K562 (cell line): ENCODE results near the gene IFTAP. TPM values are rescaled to one million over a fixed set of nuclear protein-coding genes. Genes with fewer than 3 reads are reported as not detected.

Source experiments
- ATAC-seq: fragments of 200-7000 bp; cut with Tn5 transposase; 3 replicates; pipeline ENCODE4 v1.9.1; 2020; ENCODE audit warnings: moderate library complexity
- BruUV-seq: library from RNA; stranded (reverse); fragments of 400-500 nt; replicated peaks from 2 replicates; lab custom pipeline; 2021; lab: Mats Ljungman, UMichigan
- CTCF ChIA-PET: fragments of 300-600 bp; formaldehyde crosslinking; extraction: SDS; loops from one replicate; lab custom pipeline; 2021; ENCODE audit warnings: low intra/inter-chr PET ratio; lab: Yijun Ruan, JAX
- POLR2A ChIA-PET: fragments of 300-600, 350-650 bp; sonication (Branson Sonifier 250); formaldehyde crosslinking; extraction: SDS; loops from one replicate; lab custom pipeline; 2021; ENCODE audit warnings: antibody characterized with exemption, inconsistent platforms; lab: Yijun Ruan, JAX
- DNase-seq, 4 experiments: peaks; one replicate each; pipeline versions ENCODE4 v3.0.0 to v3.0.0-alpha.2; 2011 to 2018; ENCODE audit warnings: low spot score in 3 of 4, mixed read lengths in 3 of 4; ENCODE audit errors: extremely low read depth in 1 of 4
- FAIRE-seq: peaks from 2 replicates; lab custom pipeline; 2011; peaks lifted over from hg19 to GRCh38; lab: Jason Lieb, UNC
- H2AFZ ChIP-seq: 2 replicates; pipeline ENCODE4 v1.6.0; 2011; ENCODE audit warnings: low read depth, low read length, control low read depth, inconsistent platforms
- H3K27ac ChIP-seq: fragments of 200-600 bp; 3 replicates; pipeline ENCODE4 v1.8.0; 2011; ENCODE audit warnings: low read depth, mild to moderate bottlenecking, control low read depth, inconsistent platforms, low read length, moderate library complexity, mixed read lengths; ENCODE audit errors: extremely low read depth
- H3K27me3 ChIP-seq, 2 experiments: fragments of 300-600 bp in 1 of 2; 2 replicates in 1 of 2; 3 replicates in 1 of 2; pipeline versions ENCODE4 v1.6.0 to v1.8.0; 2011; ENCODE audit warnings: inconsistent platforms in 2 of 2, low read length in 2 of 2, mild to moderate bottlenecking in 1 of 2, mixed read lengths in 1 of 2, moderate library complexity in 1 of 2; ENCODE audit not compliant: control insufficient read depth in 2 of 2, insufficient read depth in 2 of 2
- H3K36me3 ChIP-seq: fragments of 300-600 bp; 3 replicates; pipeline ENCODE4 v1.8.0; 2011; ENCODE audit warnings: mild to moderate bottlenecking, low read length, inconsistent platforms; ENCODE audit not compliant: control insufficient read depth, insufficient read depth
- H3K4me1 ChIP-seq, 2 experiments: fragments of 200-600 bp in 1 of 2; replicated peaks in 1 of 2; 2 replicates in 1 of 2; 3 replicates in 1 of 2; pipeline versions ENCODE4 v1.5.1 to v1.8.0; 2011; ENCODE audit warnings: inconsistent platforms in 2 of 2, low read length in 2 of 2, mild to moderate bottlenecking in 1 of 2, mixed read lengths in 1 of 2, moderate library complexity in 1 of 2; ENCODE audit not compliant: control insufficient read depth in 2 of 2, insufficient read depth in 2 of 2
- H3K4me2 ChIP-seq: 2 replicates; pipeline ENCODE4 v1.6.1; 2011; ENCODE audit warnings: low read length, control low read depth, inconsistent platforms, mixed read lengths; ENCODE audit not compliant: insufficient read depth
- H3K4me3 ChIP-seq: fragments of 200-600 bp; sonication (generic), shearing (Covaris generic); 2 replicates; pipeline ENCODE4 v1.5.1; 2016; ENCODE audit warnings: control low read depth, inconsistent platforms
- H3K79me2 ChIP-seq: fragments of 200-600 bp; 3 replicates; pipeline ENCODE4 v1.8.0; 2011; ENCODE audit warnings: low read length, inconsistent platforms; ENCODE audit not compliant: control insufficient read depth, insufficient read depth
- H3K9ac ChIP-seq, 2 experiments: 2 replicates each; pipeline versions ENCODE4 v1.6.0 to v1.6.1; 2011; ENCODE audit warnings: low read depth in 2 of 2, low read length in 2 of 2, control low read depth in 1 of 2, inconsistent platforms in 1 of 2, mild to moderate bottlenecking in 1 of 2, mixed read lengths in 1 of 2; ENCODE audit not compliant: insufficient read depth in 1 of 2
- H3K9me1 ChIP-seq: one replicate; pipeline ENCODE4 v1.6.0; 2011; ENCODE audit warnings: inconsistent platforms, mild to moderate bottlenecking, low read length, moderate library complexity; ENCODE audit not compliant: control insufficient read depth, insufficient read depth
- H3K9me3 ChIP-seq: replicated peaks from 2 replicates; pipeline ENCODE4 v1.5.1; 2011; ENCODE audit warnings: low read depth, low read length, inconsistent platforms; ENCODE audit not compliant: control insufficient read depth, insufficient read depth
- H4K20me1 ChIP-seq: replicated peaks from 2 replicates; pipeline ENCODE4 v1.6.1; 2011; ENCODE audit warnings: low read length, inconsistent platforms, mixed read lengths; ENCODE audit not compliant: control insufficient read depth, insufficient read depth
- CHD1 ChIP-seq: fragments of 200-600 bp; sonication (generic); IDR thresholded peaks from one replicate; pipeline ENCODE4 v1.6.1; 2012; ENCODE audit warnings: mild to moderate bottlenecking, moderate library complexity, low read length, inconsistent platforms
- CTCF ChIP-seq, 3 experiments: IDR thresholded peaks in 2 of 3; conservative IDR thresholded peaks in 1 of 3; 2 replicates each; pipeline ENCODE4 v1.5.1; 2011 to 2012; ENCODE audit warnings: low read length in 3 of 3, mild to moderate bottlenecking in 3 of 3, control low read depth in 2 of 3, improper control_type of control experiment in 1 of 3, inconsistent platforms in 1 of 3, low read depth in 1 of 3, mixed read lengths in 1 of 3, moderate library complexity in 1 of 3; ENCODE audit not compliant: insufficient read depth in 2 of 3
- DEAF1 ChIP-seq: fragments of 450-650 bp; formaldehyde crosslinking; IDR thresholded peaks from 2 replicates; pipeline ENCODE4 v1.4.0; 2020; ENCODE audit warnings: mild to moderate bottlenecking, moderate library complexity
- MAFF ChIP-seq: IDR thresholded peaks from 2 replicates; pipeline ENCODE4 v1.6.1; 2012; ENCODE audit warnings: low read length, improper control_type of control experiment
- MBD2 ChIP-seq: sonication (generic); IDR thresholded peaks from 2 replicates; pipeline ENCODE4 v1.6.1; 2016; ENCODE audit warnings: low read depth, borderline replicate concordance
- POU5F1 ChIP-seq: fragments of 150-350 bp; IDR thresholded peaks from 2 replicates; pipeline ENCODE4 v1.6.1; 2014; ENCODE audit warnings: borderline replicate concordance, low read length, low read depth, mild to moderate bottlenecking; ENCODE audit not compliant: partially characterized antibody
- SMC3 ChIP-seq: conservative IDR thresholded peaks from 2 replicates; pipeline ENCODE4 v1.6.1; 2011; ENCODE audit warnings: low read depth, low read length, improper control_type of control experiment; ENCODE audit not compliant: insufficient read depth
- STAT5A ChIP-seq: IDR thresholded peaks from 2 replicates; pipeline ENCODE4 v1.6.1; 2012; ENCODE audit warnings: low read length, inconsistent platforms, borderline replicate concordance
- TAF9B ChIP-seq: fragments of 450-650 bp; IDR thresholded peaks from 2 replicates; pipeline ENCODE4 v1.6.1; 2018; ENCODE audit warnings: mild to moderate bottlenecking; ENCODE audit not compliant: partially characterized antibody
- ZNF24 ChIP-seq: fragments of 450-650 bp; IDR thresholded peaks from 2 replicates; pipeline ENCODE4 v1.6.1; 2016
- WGBS: fragments of 100-300 bp; shearing (Covaris generic); methylation state at CpG from one replicate; pipeline ENCODE4 v1.1.6; 2016; ENCODE audit warnings: low coverage, mixed read lengths; ENCODE audit not compliant: insufficient coverage; ENCODE audit errors: missing lambda C conversion rate; 5-methylcytosine and 5-hydroxymethylcytosine counted together
- in situ Hi-C: fragments of 300-500 bp; cut with MboI; formaldehyde crosslinking; loops from 4 replicates; pipeline ENCODE4 v1.15.0; 2018; ENCODE audit warnings: inconsistent platforms, mixed read lengths
- intact Hi-C: fragments of 100-400 bp; cut with micrococcal nuclease; formaldehyde crosslinking; loops from 2 replicates; pipeline ENCODE4 v1.14.2; 2022
- polyA plus RNA-seq, 8 experiments: library from polyadenylated mRNA; depleted of rRNA in 4 of 8; stranded (reverse) in 5 of 8; unstranded in 3 of 8; fragments of >200 nt; fragmentation: Nextera tagmentation in 2 of 8; fragmentation: Illumina TruSeq in 1 of 8; extraction: Ambion mirVana in 2 of 8; extraction: Trizol in 1 of 8; gene quantifications; 2 replicates each; pipeline versions ENCODE4 v1.2.1 to v1.2.3, GENCODE V29; 2011 to 2014; ENCODE audit warnings: inconsistent platforms in 1 of 8, missing spikeins in 1 of 8
- total RNA-seq, 7 experiments: library from RNA; depleted of rRNA in 6 of 7; stranded (reverse); fragments of >200 nt in 6 of 7; fragmentation: Illumina TruSeq in 2 of 7; extraction: Trizol in 2 of 7; gene quantifications; 2 replicates each; pipeline versions ENCODE4 v1.2.1 to v1.2.3, GENCODE V29; 2011 to 2021; ENCODE audit warnings: low replicate concordance in 1 of 7
- TF ChIP-seq, protein P1 (sequence below): fragments of 250-450 bp; sonication (Bioruptor Pico); IDR thresholded peaks from 2 replicates; pipeline ENCODE4 v1.5.0; 2021
- TF ChIP-seq, protein P2 (sequence below): sonication (generic); formaldehyde crosslinking; IDR thresholded peaks from 2 replicates; pipeline ENCODE4 v1.8.1; 2023; ENCODE audit warnings: mild to moderate bottlenecking, missing genetic modification reagents
- TF ChIP-seq, protein P3 (sequence below): fragments of 450-650 bp; formaldehyde crosslinking; IDR thresholded peaks from 2 replicates; pipeline ENCODE4 v1.4.0; 2020; ENCODE audit warnings: mild to moderate bottlenecking, moderate library complexity

IFTAP gene
- total and polyA plus RNA-seq, 9 of the 15 experiments (the other 6 are each of a cell fraction or from before 2014, with no cell fraction given): 9.2 to 30.0 (median 17.0) TPM

DNA sequence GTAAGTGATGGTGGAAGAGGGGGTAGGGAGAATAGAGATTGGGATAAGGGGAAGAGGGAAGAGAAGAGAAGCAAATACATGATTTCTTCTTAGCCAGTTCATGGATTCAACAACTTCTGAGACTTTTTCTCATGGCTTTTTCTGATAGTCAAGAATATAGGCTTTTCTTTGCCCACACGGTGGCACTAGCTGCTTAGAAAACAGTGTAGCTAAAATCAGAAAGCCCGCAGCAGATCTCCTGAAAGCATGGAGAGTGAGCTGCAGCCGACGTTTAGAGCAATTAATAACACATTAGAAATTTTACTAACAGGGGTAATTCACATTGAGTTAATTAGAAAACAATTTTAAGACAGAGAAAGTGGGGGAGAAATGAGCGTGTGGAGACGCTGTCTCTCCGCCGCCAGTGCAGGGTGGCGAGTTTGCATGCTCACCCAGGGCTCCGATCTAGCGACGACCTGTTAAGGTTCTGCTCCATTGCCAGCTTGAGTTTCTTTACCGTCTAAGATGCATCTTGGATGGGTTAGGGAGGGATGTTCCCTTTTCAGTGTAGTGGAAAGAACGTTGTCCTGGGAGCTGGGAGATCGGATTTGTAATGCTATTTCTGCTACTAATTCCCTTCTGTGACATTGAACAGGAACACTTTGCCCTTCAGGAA lies 29.8 kb upstream of the IFTAP start:
- POLR2A ChIA-PET: interaction anchor here (0.7 to 1.2 kb wide), 2 partner anchors 53 to 59 kb away, joined by 3 to 4 read pairs; no protein-coding TSS in a partner anchor
- H3K4me2 ChIP-seq: peak overlapping the region; percentile 5; the same call in 1 of the 2 replicates
- peak; percentile 18 to 61 (median 25) for DNase-seq
- no peaks in the 10 kb centered on the region for H3K27me3 ChIP-seq
- peaks cover 3 to 7% of the 10 kb centered on the region in 2 experiments; a peak in 3 of 5 replicates for H3K4me1 ChIP-seq
- H3K9me1 ChIP-seq: no peaks in the 10 kb centered on the region
- CTCF ChIA-PET: interaction anchor here (1.0 to 6.9 kb wide), 6 partner anchors 52 to 183 kb away, joined by 3 to 60 read pairs (median 9); no protein-coding TSS in a partner anchor
- intact Hi-C loops (loop anchor here (1.0 kb wide), 3 partner anchors 58 to 183 kb away; no protein-coding TSS in a partner anchor), in situ Hi-C loops (loop anchor here (5.0 kb wide), 1 partner anchor 183 kb away; no protein-coding TSS in a partner anchor)
- no peak overlapping the region for H3K4me3 ChIP-seq
- no peak for FAIRE-seq
- no peak overlapping the region for H3K27ac ChIP-seq
- no peak overlapping the region for H3K9ac ChIP-seq
- no peak overlapping the region for H2AFZ ChIP-seq
- H4K20me1 ChIP-seq: no peaks in the 10 kb centered on the region
- BruUV-seq: no TSS peak
- H3K9me3 ChIP-seq: 0 out of 2 replicates have a peak, but pooled peaks cover 1% of the 10 kb centered on the region
- ATAC-seq: peak; percentile 84
- 28% methylated on average over 15 of the region's 15 CpGs for WGBS
- no peaks in the 10 kb centered on the region for H3K36me3 ChIP-seq
- H3K79me2 ChIP-seq: no peaks in the 10 kb centered on the region
- TF ChIP-seq SMC3: peak; percentile 49
- TF ChIP-seq, protein P1, sequence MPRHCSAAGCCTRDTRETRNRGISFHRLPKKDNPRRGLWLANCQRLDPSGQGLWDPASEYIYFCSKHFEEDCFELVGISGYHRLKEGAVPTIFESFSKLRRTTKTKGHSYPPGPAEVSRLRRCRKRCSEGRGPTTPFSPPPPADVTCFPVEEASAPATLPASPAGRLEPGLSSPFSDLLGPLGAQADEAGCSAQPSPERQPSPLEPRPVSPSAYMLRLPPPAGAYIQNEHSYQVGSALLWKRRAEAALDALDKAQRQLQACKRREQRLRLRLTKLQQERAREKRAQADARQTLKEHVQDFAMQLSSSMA (CRISPR knock-in tag): no peak
- TF ChIP-seq, protein P2, sequence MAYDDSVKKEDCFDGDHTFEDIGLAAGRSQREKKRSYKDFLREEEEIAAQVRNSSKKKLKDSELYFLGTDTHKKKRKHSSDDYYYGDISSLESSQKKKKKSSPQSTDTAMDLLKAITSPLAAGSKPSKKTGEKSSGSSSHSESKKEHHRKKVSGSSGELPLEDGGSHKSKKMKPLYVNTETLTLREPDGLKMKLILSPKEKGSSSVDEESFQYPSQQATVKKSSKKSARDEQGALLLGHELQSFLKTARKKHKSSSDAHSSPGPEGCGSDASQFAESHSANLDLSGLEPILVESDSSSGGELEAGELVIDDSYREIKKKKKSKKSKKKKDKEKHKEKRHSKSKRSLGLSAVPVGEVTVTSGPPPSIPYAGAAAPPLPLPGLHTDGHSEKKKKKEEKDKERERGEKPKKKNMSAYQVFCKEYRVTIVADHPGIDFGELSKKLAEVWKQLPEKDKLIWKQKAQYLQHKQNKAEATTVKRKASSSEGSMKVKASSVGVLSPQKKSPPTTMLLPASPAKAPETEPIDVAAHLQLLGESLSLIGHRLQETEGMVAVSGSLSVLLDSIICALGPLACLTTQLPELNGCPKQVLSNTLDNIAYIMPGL (CRISPR knock-in tag): no peak
- no peak for TF ChIP-seq STAT5A
- no peak for TF ChIP-seq CHD1
- TF ChIP-seq TAF9B: no peak
- TF ChIP-seq ZNF24: no peak
- TF ChIP-seq DEAF1 (CRISPR knock-in tag): peak; percentile 82
- peak; percentile 66 to 77 (median 68); a peak in 5 of 6 replicates for TF ChIP-seq CTCF (IDR thresholded peaks at IDR 0.05 in 2 of 3, conservative IDR thresholded peaks at IDR 0.05 in 1 of 3; ENCODE audit: insufficient read depth in 2 of 3, low read depth in 1 of 3, low read length in 3 of 3)
- TF ChIP-seq, protein P3, sequence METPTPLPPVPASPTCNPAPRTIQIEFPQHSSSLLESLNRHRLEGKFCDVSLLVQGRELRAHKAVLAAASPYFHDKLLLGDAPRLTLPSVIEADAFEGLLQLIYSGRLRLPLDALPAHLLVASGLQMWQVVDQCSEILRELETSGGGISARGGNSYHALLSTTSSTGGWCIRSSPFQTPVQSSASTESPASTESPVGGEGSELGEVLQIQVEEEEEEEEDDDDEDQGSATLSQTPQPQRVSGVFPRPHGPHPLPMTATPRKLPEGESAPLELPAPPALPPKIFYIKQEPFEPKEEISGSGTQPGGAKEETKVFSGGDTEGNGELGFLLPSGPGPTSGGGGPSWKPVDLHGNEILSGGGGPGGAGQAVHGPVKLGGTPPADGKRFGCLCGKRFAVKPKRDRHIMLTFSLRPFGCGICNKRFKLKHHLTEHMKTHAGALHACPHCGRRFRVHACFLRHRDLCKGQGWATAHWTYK (CRISPR knock-in tag): peak; percentile 17; the same call in 1 of the 2 replicates
- no peak for TF ChIP-seq MBD2
- TF ChIP-seq MAFF: no peak
- no peak for TF ChIP-seq POU5F1
